ENCODE data around the gene SYT5. TPM values are rescaled to one million over a fixed set of nuclear protein-coding genes. Genes with fewer than 3 reads are reported as not detected.
A peak's percentile ranks its signal among the peaks of the same experiment; 100 is the strongest.

Gene SYT5
- total and polyA plus RNA-seq, 9 of the 15 experiments (the other 6 are each of a cell fraction or from before 2014, with no cell fraction given), result 1.3 to 20.9 (median 8.8) TPM

GRCh38 chr19:55166530-55167268 lies 13.4 kb downstream of the SYT5 start, which contains the start of gene DNAAF3 (continued):
- TF ChIP-seq HOMEZ (CRISPR knock-in tag; IDR thresholded peaks at IDR 0.05) (no peak), E2F3 (CRISPR knock-in tag; IDR thresholded peaks at IDR 0.05) (no peak), SFPQ (IDR thresholded peaks at IDR 0.05; ENCODE audit: low read depth, low read length) (no peak), AFF4 (CRISPR knock-in tag; IDR thresholded peaks at IDR 0.05) (no peak), MAFF (IDR thresholded peaks at IDR 0.05; ENCODE audit: low read length) (peak; percentile 84), RBBP5 (IDR thresholded peaks at IDR 0.05; ENCODE audit: borderline replicate concordance, insufficient read depth, low read length, poor library complexity, severe bottlenecking) (no peak), ATF1 (CRISPR knock-in tag; IDR thresholded peaks at IDR 0.05) (no peak), ATF1 (tag; IDR thresholded peaks at IDR 0.05) (no peak), POLR2H (tag; IDR thresholded peaks at IDR 0.05; ENCODE audit: low read depth) (no peak), MXI1 (IDR thresholded peaks at IDR 0.05; ENCODE audit: low read depth, low read length) (peak; percentile 95), NR2F6 (CRISPR knock-in tag; IDR thresholded peaks at IDR 0.05) (no peak), MYBL2 (IDR thresholded peaks at IDR 0.05; ENCODE audit: low read depth) (no peak), MYBL2 (CRISPR knock-in tag; IDR thresholded peaks at IDR 0.05; ENCODE audit: borderline replicate concordance) (no peak), GATA2 (CRISPR knock-in tag; IDR thresholded peaks at IDR 0.05) (no peak), EZH2 (IDR thresholded peaks at IDR 0.05; ENCODE audit: borderline replicate concordance, low read depth, low read length) (no peak), ELF4 (CRISPR knock-in tag; IDR thresholded peaks at IDR 0.05) (peak; percentile 87), RAD21 (CRISPR knock-in tag; conservative IDR thresholded peaks at IDR 0.05 in 1 of 2, IDR thresholded peaks at IDR 0.05 in 1 of 2) (no peak), KDM4B (IDR thresholded peaks at IDR 0.05; ENCODE audit: borderline replicate concordance in 2 of 2, low read depth in 1 of 2) (no peak)
